Mucosa of descending colon (tissue), 3 donors: Measurements from ENCODE around the gene LSP1. TPM values are rescaled to one million over a fixed set of nuclear protein-coding genes. Genes with fewer than 3 reads are reported as not detected.
"Not testable (repeated sequence)": the region's sequence is repeated elsewhere in the genome, so short reads cannot be mapped to it uniquely, and the experiment has no call there.

Experiments used
- ATAC-seq: fragments of 200-7000 bp; cut with Tn5 transposase; one replicate; pipeline ENCODE4 v1.9.1; 2020; ENCODE audit warnings: mild to moderate bottlenecking, moderate library complexity
- DNase-seq, 3 donors: peaks; one replicate each; pipeline ENCODE4 v3.0.0-alpha.2; 2020
- H3K36me3 ChIP-seq: fragments of 200-600 bp; one replicate; pipeline ENCODE4 v1.8.0; 2021; ENCODE audit warnings: low read depth, mild to moderate bottlenecking
- H3K4me1 ChIP-seq: fragments of 200-600 bp; one replicate; pipeline ENCODE4 v1.8.0; 2021; ENCODE audit warnings: low read depth, mild to moderate bottlenecking
- H3K4me3 ChIP-seq: fragments of 200-600 bp; one replicate; pipeline ENCODE4 v1.8.0; 2021; ENCODE audit warnings: mild to moderate bottlenecking
- H3K9me3 ChIP-seq: fragments of 200-600 bp; one replicate; pipeline ENCODE4 v1.8.0; 2021; ENCODE audit warnings: mild to moderate bottlenecking
- intact Hi-C, 2 donors: fragments of 100-400 bp; cut with DNase I in 1 of 2; cut with micrococcal nuclease in 1 of 2; formaldehyde crosslinking; loops; one replicate each; pipeline versions ENCODE4 v1.11.0 to v1.11.1; 2022; cut with DNase I, micrococcal nuclease
- microRNA-seq: library from miRNA; unstranded; fragments of <30 nt; microRNA quantifications from one replicate; pipeline ENCODE4, GENCODE V29; 2019
- total RNA-seq, 3 donors: library from RNA; stranded (reverse); fragmentation: NEBNext Ultra II Directional in 2 of 3; extraction: Animal tissue kit (Norgen Biotek cat#: 25700) in 2 of 3; gene quantifications; one replicate each; pipeline versions ENCODE4 v1.2.1 to v1.2.4, GENCODE V29; 2021 to 2023
- TF ChIP-seq, protein P1 (sequence below): fragments of 200-600 bp; IDR thresholded peaks from one replicate; pipeline ENCODE4 v1.8.0; 2022; ENCODE audit warnings: antibody characterized with exemption, mild to moderate bottlenecking
- donor health status: DM: no; HTN: no; CAD: no; lungs with moderate emphysema.
- donor health status: DM: no; HTN: no; CAD: no.
- donor health status: DM: no; HTN: yes; CAD: no.

Gene LSP1
- total RNA-seq, 3 donors from 2014 or later = 18.5 to 32.2 (median 23.6) TPM

DNA sequence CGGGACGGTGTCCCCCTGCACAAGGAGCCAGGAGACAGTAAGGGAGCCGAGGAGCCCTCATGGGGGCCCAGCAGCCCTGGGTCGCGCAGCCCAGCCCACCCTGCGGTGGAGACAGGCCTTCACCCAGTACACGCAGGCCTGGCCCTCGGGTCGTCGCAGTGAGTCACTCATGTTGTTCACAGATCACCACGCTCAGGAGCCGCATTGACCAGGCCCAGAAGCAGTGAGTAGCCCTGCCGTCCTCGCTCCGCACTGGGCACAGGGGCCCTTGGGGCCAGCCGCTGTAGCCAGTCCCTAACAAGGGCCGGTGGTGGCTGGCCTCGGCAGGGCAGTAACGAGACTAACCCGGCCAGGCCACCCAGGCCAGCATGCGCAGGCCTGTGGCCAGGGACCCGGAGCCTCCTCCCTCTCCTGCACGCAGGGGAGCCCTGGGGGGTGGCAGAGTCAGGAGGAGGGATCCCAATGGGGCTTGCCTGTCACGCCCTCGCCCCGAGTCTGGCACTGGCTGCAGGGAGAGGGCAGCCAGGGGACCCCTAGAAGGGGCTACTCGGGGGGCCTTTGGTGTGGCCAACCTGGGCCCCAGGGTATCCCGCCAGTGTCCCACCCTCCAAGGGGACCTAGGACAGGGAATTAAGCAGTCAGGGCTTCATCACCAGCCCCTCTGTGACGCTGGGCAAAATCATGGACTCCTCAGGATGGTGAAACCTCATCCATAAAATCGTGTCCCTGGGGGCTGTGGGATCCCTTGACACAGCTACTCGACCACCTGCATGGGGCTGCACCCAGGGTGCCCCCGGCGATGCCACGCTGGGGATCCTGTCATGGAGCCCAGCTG, 84.1 kb downstream of the LSP1 start:
- TF ChIP-seq, protein P1, sequence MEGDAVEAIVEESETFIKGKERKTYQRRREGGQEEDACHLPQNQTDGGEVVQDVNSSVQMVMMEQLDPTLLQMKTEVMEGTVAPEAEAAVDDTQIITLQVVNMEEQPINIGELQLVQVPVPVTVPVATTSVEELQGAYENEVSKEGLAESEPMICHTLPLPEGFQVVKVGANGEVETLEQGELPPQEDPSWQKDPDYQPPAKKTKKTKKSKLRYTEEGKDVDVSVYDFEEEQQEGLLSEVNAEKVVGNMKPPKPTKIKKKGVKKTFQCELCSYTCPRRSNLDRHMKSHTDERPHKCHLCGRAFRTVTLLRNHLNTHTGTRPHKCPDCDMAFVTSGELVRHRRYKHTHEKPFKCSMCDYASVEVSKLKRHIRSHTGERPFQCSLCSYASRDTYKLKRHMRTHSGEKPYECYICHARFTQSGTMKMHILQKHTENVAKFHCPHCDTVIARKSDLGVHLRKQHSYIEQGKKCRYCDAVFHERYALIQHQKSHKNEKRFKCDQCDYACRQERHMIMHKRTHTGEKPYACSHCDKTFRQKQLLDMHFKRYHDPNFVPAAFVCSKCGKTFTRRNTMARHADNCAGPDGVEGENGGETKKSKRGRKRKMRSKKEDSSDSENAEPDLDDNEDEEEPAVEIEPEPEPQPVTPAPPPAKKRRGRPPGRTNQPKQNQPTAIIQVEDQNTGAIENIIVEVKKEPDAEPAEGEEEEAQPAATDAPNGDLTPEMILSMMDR = no peak
- Histone ChIP-seq H3K4me1 (no peaks in the 10 kb centered on the region), H3K9me3 (no peaks in the 10 kb centered on the region), H3K4me3 (no peak overlapping the region), H3K36me3 (no peaks in the 10 kb centered on the region)
- intact Hi-C loops = no loop called here
- ATAC-seq = no peak
- DNase-seq = peak in 2 of 3 donors; percentile 14 to 37

DNA sequence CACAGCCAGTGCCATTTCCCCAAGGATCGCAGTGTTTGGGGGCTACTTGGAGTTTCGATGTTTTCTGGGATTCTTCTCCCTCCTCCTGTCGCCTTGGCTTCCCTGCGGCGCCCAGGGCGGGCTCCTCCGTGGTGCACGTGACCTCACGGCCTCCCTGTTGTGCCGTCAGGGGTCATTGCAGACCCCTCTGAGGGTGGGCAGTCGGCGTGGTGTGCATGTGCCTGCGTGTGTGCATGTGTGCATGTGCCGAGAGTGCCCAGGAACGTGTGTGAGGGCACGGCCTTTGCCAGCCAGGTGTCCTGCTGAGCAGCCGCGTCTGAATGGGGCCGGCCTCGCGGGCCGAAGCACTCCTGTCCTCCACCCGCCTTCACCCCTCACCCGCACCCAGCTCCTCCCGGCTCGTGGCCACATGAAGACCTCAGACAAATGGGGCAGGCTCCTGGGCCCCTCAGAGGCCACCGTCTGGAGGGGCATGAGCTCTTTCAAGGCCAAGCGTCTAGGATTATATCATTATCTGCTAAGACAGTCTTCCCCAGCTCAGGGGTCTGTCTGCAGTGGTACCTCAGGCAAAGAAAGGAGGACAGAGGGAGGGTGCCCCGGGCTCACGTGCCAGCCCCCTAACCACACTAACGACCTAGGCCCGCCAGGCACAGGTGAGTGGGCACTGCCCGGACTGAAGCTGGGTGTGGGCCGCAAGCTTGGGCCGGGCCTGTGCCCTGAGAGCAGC, 84.9 kb downstream of the LSP1 start:
- TF ChIP-seq, protein P1 = no peak
- Histone ChIP-seq H3K4me1 (no peaks in the 10 kb centered on the region), H3K9me3 (no peaks in the 10 kb centered on the region), H3K36me3 (no peaks in the 10 kb centered on the region), H3K4me3 (no peak overlapping the region)
- intact Hi-C loops = no loop called here
- DNase-seq (peak in 2 of 3 donors; percentile 19 to 33), ATAC-seq (no peak)

DNA sequence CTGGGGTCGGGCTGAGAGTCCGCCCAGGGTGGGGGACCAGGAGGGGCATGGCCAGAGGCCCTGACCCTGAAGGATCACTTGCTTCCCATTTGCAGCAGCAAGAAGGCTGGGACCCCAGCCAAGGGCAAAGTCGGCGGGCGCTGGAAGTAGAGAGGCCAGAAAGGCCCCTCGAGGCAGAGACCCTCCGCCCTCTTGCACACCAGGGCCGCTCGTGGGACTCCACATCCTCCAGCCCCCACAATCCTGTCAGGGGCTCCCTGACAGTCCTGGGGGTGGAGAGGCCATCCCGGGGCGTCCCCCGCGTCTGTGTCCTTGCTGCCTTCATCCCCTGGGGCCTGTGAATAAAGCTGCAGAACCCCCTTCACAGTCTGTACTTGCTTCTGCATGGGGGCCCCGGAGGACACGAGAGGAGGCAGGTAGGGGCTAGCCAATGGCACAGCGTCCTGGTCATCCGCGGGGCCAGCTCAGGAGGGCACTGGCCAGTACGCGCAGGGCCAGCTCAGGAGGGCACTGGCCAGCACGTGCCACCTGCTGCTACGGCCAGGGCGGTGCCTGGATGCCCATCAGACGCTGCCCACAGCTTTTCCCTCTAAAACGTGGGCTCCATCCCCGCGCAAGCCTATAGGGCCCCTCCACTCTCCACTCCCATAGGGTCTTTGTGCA, 85.6 kb downstream of the LSP1 start:
- no peak for ATAC-seq
- no peaks in the 10 kb centered on the region for H3K9me3 ChIP-seq
- TF ChIP-seq, protein P1 = no peak
- H3K36me3 ChIP-seq = no peaks in the 10 kb centered on the region
- intact Hi-C loops = no loop called here
- H3K4me1 ChIP-seq = no peaks in the 10 kb centered on the region
- DNase-seq = peak in 2 of 3 donors; percentile 13 to 41
- H3K4me3 ChIP-seq = no peak overlapping the region

DNA sequence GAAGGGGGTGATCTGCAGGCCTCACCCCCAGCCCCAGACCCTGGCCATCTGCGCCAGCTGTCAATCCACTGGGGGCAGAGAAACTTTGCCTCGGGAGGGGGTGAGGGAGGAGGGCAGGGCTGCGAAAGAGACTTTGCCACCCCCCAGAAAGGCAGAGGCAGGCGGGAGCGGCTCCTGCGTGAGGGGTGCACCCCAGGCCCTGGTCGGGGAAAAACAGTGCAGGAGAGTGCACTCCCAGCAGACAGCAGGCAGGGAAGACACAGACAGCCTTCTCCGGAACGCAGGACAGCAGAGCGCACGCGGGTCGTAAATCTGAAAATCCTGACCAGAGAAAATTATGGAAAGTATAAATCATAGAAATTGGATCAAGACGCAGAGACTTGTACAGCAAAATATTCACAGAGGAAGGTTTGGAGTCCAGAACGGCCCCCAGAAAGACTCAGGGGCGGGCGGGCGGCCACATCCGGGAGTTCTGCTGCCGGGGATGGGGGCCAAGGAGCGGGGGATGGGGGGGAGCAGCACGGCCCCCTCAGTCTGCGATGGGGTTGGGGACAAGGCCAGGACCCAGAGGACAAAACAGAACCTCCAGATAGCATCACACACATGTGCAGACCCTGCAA, 86.2 kb downstream of the LSP1 start:
- Histone ChIP-seq H3K4me1 (no peaks in the 10 kb centered on the region), H3K4me3 (no peak overlapping the region), H3K9me3 (no peaks in the 10 kb centered on the region), H3K36me3 (no peaks in the 10 kb centered on the region)
- intact Hi-C loops = no loop called here
- ATAC-seq (no peak), DNase-seq (peak in 2 of 3 donors; percentile 16 to 27)
- TF ChIP-seq, protein P1 = no peak

DNA sequence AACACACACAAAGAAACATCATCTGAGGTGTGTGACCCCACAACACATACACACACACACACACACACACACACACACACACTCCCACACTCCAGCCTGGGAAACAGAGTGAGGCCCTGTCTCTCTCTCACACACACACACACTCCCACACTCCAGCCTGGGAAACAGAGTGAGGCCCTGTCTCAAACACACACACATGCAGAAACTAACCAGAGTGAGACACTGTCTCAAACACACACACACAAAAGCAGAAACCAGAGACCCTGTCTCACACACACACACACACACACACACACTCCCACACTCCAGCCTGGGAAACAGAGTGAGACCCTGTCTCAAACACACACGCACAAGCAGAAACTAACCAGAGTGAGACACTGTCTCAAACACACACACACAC, 86.9 kb downstream of the LSP1 start:
- ATAC-seq = peak; percentile 39
- H3K4me1 ChIP-seq, H3K36me3 ChIP-seq, H3K4me3 ChIP-seq, H3K9me3 ChIP-seq, DNase-seq: not testable (repeated sequence)
- intact Hi-C loops = loop anchor here in 1 of 2 donors (5.0 kb wide), 1 partner anchor 42 kb away; no protein-coding TSS in a partner anchor

Small RNAs within 50 kb of the gene (microRNA-seq; reads per million reads assigned to microRNA genes)
- gene MIR4298 (not detected), gene MIR7847 (not detected)

Other genes with a start within 250 kb of the LSP1 start
- not detected for gene KRTAP5-3, start 244.6 kb upstream of the LSP1 start, total RNA-seq
- not detected for gene KRTAP5-4, start 230.9 kb upstream of the LSP1 start, total RNA-seq
- 1 to 10 TPM in 1 of 3 donors, under 1 TPM in 2; 0.32 to 1.6 (median 0.75) TPM for gene KRTAP5-5, start 223.3 kb upstream of the LSP1 start, total RNA-seq
- gene KRTAP5-6, start 155.9 kb upstream of the LSP1 start, total RNA-seq = not detected
- 1 to 10 TPM in 2 of 3 donors, under 1 TPM in 1; 0.46 to 2.8 (median 1.9) TPM for gene IFITM10, start 102.5 kb upstream of the LSP1 start, total RNA-seq
- gene CTSD, start 89.2 kb upstream of the LSP1 start, total RNA-seq = 1,000 to 10,000 TPM in 2 of 3 donors, 100 to 1,000 TPM in 1; 631 to 1,107 (median 1,007) TPM
- 1 to 10 TPM in 2 of 3 donors, under 1 TPM in 1; 0.98 to 2.4 (median 2.1) TPM for gene SYT8, start 18.1 kb upstream of the LSP1 start, total RNA-seq
- under 1 TPM in 1 of 3 donors, not detected in 2; 0.46 TPM for gene TNNI2, start 14.1 kb upstream of the LSP1 start, total RNA-seq
- gene PRR33, start 38.8 kb downstream of the LSP1 start, total RNA-seq = not detected
- 1 to 10 TPM in 1 of 3 donors, under 1 TPM in 1, not detected in 1; 0.72 to 2.7 TPM for gene TNNT3, start 66.6 kb downstream of the LSP1 start, total RNA-seq
- gene MRPL23, start 94.2 kb downstream of the LSP1 start, total RNA-seq = 100 to 1,000 TPM in 1 of 3 donors, 10 to 100 TPM in 2; 42.5 to 105 (median 56.1) TPM
- gene H19, start 144.8 kb downstream of the LSP1 start, total RNA-seq = 10 to 100 TPM in 2 of 3 donors, 1 to 10 TPM in 1; 5.8 to 59.3 (median 13.5) TPM